GM18508 (cell line): ENCODE results near the gene SLAMF9.
A peak's percentile ranks its signal among the peaks of the same experiment; 100 is the strongest.

ENCODE experiments used
- ATAC-seq: cut with Tn5 transposase; IDR thresholded peaks from one replicate; pipeline ENCODE4 v1.9.1; 2021; ENCODE audit warnings: moderate number of reproducible peaks; ENCODE audit not compliant: insufficient read depth, unreplicated experiment

The SLAMF9 gene

DNA sequence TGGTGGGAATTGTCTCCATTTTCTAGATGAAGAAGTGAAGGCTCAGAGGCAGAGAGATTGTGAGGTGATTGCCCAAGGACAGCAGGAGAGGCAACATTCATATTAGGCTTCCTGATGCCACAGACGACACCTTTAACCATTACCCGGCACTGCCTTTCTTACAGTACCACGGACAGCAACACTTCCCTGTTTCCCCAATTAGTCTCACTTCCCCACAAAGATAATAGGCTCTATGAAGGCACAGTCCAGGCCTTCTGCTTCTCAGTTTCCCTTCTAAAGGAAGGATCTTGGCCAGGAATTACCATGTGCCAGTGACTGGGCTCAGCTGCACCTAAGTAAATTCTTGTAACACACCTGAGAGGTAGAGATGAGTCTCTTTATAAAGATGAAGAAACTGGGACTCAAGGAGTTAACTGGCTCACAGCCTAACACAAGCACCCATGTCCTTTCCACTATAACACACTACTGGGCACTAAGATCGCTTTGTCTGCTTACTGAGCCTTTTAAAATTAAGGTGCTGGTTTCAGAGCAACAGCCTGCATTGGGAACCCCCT is 18.2 kb downstream of the SLAMF9 start:
- ATAC-seq = no peak

DNA sequence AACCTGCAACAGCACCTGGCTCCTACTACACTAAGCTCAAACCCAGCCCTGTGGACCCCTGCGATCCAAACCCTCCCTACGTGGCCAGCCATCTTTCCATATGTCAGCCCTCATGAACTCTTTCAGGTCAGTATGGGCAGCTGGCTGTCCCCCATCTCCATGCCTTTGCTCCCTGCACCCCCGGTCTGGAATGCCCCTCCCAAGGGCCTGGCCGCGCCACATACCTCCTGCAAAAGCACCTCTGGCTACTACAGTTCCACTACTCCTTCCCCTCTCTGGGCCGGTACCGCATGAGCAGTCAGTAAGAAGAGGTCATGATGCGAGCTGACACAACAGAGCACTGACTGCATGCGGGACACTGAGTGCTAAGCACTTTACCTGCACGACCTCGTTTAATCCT is 18.7 kb downstream of the SLAMF9 start:
- ATAC-seq = no peak

DNA sequence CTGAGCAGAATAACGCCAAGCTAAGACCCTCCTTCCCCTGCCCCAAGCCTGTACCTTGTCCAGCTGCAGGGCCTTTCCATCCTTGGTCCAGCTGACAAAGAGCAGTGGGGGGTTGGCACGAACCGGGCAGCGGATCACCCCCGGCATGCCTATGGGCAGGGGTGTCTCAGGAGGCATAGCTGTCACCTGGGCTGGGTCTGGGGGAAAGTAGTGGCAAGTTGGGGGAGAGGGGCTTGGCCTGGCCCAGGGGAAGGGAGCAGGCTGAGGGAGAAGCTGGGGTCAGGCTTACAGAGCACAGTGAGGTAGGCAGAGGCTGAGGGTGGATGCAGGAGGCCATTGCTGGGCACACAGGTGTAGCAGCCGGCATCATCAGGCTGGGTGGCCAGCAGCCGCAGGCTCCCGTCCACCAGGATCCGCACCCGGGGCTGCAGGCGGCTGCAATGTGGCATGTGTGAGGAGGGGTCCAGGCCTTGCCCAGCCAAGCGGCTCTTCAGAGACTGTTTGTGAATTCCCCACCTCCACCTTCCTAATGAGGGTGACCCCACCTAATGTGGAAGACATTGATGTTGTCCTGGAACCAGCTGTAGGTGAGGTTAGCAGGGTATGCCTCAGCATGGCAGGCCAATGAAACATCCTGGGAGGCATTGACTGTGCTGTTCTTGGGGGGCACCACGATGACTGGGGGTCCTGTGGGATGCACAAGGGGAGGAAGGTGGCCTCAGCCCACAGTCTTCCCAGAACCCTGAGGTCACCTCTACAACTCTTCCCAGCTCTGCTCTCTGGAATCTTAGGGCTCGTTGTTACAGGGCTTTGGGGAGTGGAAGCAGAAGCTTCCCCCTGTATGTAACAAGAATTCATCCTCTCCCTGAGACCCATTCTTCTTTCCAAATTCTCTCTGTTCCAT is 19.6 kb downstream of the SLAMF9 start:
- no peak for ATAC-seq

DNA sequence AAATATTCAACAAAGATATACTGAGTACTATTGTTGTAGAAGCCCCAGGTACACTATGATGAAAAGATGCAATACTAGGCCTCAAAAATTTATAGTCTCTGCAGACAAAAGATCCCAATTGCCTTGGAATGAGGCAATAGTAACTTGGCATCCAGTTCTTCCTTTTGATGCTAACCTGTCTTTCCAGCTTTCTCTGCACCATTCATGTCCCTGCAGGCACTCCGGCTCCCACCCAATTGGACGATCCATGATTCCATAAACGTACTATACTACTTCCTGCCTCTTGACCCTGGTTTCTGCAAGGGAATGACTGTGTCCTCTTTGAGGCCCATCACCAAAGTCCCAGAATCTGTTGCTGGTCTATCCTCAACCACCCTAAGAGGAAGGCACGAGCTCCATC is 20.7 kb downstream of the SLAMF9 start:
- no peak for ATAC-seq

DNA sequence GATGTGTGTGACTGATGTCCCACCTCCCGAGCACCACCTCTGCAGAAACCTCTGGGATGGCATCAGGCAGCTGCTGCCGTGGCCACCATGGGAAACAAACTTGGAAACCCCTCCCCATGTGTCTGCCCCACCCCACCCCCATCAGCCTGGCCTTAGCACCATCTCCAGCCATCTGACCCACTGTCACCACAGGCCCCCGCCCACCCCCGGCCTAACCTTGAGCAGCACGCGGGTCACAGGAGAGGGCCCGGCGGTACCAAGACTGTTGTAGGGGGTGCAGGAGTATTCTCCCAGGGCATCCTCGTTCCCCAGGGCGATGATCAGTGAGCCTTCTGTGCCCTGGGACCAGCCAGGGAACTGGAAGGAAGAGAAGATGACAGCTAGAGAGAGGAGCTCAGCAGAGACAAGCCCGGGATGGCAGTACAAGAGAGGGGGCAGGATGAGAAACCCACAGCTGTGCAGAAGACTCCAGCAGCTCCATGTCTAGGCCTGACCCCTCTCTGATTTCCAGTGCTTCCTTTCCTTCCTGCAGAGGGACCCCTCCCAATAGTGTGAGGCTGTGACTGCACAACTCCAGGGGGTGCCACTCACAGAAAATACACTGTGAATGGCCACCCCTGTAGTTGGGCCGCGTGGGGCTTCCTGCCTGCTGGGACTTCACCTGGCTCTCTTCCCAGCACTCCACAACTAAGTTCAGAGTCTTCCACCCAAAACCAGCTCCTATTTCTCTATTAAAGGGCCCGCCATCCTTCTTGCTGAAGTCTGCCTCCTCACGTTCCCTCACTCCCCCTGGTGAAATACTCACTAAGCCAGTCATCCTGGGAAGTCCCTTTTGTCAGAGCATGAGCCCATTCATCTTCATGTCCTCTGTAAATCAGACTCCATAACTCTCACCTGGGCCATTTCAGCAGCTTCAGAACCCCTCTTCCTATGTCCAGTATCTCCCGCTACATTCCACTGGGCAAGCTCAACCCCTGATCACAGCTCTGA is 21.4 kb downstream of the SLAMF9 start:
- ATAC-seq = no peak

DNA sequence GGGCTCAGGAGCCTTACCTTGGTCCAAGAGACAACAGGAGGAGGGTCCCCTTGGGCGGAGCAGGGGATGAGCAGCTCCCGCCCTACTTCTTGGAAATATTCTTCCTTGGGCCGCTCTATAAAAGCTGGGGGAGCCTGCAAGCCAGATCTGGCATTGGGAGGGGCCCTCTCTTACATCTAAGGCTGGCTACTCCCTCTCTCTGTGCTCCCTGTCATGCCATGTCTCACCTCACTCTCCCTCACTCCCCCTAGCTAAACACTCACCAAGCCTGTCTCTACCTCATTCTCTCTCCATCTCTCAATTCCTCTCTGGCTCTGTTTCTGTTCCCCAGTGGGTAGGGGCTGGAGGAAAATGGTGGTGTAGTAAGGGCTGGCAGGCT is 22.3 kb downstream of the SLAMF9 start:
- no peak for ATAC-seq

DNA sequence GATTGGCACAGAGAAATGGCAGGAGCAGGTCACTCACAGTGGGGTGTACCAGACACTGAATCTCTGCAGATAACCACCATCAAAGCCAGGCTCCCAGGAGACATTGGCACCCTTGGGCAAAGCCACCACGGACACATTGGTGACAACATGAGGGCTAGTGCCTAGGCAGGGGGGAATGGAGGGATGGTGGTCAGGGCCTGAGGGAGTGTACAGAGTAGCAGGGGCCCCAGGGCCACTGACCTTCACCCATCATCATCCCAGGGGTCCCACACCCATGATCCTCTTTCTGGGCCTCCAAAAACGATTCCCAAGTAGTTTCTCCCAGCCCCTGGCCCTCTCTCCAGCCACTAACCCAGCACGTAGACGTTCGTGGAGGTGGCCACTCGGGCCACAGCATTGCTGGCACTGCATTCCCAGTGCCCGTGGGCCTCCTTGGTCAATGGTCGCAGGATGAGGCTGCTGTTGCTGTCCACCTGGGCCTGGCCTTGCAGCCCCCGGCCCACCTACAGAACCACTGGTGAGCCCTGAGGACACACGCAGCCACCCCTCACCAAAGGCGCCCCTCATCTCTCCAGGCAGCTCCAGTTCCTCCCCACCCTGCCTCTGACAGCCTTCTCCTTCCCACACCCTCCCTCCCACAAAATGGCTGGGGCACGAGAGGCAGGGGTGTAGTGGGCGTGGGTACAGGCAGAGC is 22.8 kb downstream of the SLAMF9 start:
- no peak for ATAC-seq

DNA sequence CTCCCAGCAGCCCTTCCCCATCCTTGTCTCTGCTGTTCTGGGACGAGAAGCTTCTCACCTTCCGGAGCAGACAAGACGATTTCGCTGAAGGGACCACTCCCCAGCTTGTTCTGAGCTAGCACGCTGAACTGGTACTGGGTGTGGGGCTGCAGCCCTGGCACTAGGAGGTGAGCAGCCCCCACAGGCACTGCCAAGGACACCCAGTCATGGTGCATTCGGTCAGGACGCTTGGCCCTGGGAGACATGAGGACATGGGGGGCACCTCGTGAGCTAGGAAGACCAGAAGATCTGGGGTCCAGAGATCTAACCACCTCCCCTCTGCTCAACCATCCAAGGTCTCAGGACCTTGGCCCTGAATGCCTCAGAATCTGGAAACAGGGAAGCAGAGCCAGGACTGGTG is 23.4 kb downstream of the SLAMF9 start:
- ATAC-seq = no peak

DNA sequence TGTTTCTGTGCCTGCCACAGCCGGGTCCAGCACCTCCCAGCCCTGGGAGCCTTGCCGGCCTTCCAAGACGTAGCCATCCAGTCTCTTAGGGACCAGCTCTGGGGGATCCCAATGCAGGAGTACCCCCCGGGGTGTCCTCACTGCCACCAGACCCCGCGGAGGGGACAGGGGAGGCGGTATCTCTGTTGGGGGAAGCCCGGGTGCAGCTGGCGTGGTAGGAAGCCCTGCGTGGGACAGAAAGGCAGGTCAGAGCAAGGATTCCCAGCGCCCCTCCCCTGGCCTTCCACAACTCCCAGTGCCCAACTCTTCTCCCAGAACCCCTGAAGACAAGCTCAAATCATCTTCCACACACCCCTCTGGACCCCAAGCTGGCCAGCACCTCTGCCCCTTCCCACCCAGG is 23.8 kb downstream of the SLAMF9 start:
- ATAC-seq = no peak

DNA sequence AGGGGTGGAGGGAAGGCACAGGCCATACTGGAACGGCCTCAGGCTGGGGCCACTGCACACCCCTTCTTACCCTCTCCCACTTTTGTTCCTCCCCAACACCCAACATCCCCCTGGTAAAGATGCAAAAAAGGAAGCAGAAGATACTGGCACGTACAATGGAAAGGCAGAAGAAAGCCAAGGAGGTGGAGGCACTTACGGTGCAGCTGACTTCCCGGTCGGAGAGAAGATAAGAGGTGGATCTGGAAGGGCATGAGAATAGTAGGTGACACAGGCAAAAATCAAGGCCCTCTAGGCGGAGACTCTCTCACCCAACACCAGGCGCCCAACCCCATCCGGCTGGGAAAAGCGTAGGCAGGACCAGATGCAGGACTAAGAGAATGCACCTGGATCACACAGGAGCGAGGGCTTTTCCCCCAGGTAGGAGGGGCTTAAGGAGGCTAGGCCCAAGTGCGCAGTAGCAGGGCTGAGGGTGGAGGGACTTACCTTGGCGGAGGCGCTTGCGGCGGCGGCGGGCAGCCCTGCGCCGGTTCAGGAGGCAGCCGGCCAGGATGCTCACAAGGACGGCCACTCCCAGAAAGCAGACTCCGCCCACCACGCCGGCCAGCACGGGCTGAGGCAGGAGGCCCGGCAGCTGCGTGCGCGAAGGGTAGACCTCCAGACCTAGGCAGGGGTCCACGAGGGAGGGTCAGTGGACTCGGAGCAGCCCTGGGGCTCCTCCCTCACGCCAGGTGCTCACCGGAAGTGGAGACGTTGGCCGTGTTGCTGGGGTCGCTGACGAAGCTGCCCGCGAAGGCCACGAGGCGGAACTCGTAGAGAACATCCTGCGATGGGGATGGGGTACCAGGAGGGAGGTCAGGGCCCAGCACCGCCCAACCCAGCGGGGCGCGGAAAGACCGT is 24.6 kb downstream of the SLAMF9 start:
- no peak for ATAC-seq

DNA sequence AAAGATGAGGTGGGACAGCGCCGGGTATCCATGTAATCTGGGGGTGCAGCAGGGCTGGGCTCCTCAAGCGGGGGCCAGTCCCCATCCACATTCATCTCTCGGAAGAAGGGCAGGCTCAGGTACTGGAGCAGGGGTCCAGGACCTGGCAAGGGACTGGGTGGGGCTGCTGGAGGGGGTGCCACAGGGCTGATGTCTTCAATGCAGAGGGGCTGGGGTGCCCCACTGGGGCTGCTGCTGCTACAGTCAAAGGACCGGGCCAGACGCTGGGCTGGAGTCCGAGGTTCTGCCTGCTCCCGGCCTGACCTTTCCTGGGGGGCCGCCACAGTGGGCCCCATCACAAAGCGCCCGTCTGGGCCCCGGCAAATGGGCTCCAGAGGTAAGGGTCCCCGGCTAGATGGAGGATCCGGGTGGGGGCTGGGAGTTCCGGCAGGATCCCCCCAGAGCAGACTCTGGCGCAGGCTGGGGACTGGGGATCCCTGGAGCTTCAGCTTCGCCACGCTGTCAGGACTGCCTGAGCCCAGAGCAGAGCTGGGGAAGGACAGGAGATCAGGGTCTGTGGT is 25.5 kb downstream of the SLAMF9 start:
- no peak for ATAC-seq

DNA sequence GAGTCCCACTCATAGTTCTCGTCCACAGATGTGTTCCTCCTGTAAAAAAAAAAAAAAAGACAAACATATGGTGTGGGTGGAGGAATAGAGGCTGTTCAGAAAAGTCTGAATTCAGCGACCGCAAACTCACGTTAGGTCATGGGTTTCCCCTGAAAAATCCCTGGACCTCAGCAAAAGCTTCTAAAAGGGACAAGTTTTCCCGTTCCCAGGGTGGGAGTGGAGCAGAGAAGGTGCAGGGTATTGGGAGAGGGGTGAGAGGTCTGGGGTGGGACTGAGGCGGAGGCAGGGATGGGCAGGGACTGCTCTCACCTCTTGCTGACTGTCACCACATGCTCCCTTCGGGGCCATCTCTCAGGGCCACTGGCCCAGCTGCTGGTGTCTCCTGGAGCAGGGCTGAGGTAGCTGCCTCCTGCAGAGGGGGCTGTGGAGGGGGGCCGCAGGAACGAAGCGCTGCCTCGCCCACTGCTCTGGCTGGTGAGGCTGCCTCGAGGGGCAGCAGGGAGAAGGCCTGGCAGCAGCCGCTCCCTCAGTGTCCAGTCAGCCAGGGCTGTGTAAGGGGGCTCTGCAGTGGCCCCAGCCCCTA is 26.1 kb downstream of the SLAMF9 start:
- no peak for ATAC-seq

DNA sequence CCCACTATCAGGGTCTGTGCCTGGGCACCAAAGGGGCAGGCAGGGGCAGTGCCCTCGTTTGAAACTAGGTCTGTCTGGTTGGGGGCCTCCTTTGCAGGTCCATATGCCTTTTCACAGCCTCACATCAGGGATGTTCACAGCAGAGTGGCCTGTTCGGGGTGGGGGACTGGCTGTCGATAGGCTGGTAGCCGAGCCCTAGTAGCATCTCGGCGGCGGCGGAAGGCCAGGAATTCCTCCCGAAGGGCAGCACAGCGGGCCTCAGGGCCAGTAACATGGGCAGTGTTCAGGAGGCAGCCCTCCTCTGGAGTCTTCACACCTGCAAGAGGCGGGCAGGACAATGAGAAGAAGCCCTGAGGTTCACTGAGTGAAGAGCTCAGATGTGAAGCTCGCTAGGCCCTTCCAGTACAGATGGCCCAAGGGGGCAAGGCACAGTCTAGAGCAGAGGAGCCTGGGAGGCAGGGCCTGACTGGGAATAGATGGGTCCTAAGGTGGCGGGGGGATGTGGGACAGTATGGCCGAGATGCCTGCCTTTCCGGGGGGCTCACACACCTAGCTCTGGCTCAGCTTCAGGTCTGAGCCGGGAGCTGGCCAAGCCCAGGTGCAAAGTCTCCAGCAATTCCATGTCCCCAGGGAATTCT is 26.7 kb downstream of the SLAMF9 start:
- ATAC-seq = no peak

DNA sequence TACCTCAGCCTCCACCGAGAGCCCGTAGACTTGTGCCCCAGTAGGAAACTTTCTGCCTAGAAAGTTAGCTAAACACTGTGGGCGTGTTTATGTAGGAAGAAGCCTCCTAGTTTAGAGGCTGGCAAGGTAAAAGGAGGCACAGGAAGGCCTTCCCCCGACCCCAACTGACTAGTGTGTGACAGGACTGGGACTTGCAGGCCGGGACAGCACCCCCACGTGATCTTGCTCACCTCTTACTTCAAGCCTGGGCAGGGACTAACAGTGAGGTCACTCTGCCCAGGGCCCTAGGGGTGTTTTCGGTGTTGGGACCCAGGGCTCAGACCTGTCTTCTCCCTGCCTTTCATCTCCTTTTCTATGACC is 28.3 kb downstream of the SLAMF9 start:
- ATAC-seq = peak; percentile 2

DNA sequence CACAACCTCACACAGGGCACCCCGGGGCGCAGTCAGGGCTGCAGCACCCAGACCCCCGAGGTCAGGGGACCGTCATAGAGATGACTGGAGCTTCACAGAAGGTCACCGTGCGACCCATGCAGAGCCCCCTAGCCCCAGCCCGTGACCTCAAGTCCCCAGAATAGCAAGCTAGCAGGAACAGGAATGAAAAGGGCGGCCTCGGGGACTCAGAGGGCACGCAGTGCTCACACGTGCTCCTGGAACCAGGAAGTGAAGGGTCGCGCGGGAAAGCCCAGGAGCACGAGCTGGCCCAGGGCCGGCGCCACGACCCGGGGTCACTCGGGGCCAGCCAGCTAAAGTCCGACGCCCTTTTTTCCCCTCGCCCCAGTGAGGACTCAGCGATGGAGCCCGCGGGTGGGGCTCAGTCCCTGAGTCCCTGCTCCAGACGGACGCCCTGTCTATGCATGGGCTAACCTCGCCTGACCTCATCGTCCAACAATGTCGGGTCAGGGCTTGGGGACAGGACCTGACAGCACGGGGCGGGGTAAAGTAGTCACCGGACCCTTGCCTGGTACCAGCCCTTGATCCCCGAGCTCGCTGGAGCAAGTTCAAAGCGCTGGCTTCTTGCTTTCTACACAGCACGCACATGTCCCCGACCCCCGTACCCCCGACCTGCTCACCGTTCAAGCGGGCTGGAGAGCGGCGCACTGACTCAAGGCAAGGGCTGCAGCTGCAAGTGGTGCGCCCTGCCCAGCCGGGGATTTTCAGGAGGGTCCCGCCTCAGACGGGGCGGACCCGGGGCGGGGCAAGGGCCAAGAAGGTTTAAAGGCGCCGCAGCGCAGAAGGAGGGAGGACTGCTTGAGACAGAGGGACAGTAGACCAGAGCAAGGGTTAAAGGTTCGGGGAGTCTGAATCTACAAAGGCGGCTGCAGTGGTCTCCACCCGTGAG is 29.0 kb downstream of the SLAMF9 start, which contains the start of gene TAGLN2:
TSS of gene TAGLN2 (minus strand) at position 717 of the 928 bp plus-strand sequence. CDS start 4,998 bp downstream, outside the sequence.
- ATAC-seq = peak; percentile 38

DNA sequence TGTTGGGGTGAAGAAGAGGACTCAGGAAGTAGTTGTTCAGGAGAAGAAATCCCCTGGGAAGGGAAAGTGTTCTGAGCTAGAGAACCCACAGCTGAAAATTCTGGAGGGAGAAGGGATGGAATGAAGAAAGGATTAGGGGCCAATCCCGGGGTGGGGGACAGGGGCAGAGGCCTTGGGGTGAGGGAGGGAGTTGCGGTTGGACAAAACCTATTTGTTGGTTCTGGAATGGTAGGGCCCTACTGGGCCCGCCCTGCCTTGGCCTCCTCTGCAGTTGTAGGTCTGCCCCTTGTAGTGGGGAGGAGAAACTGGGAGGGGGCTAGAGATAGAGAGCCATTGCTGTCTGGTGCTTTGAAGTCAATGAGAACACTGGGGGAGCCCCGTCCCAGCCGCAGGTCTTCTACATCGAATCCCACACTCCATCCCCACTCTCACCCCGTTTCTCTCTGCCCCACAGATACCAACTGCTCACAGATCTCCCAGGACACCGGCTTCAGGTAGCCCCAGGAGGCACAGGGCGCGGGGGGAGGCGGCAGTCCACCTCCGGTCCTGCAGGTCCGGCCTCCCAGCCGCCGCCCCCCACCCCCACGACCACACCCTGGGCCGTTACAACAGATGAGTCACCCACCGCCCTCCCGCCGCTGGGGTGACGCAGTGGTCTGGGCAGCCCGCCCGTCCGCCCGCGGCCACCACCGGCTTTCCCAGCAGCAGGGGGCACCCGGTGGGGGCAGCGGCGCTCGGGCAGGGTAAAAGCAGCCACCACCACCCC is 29.8 kb downstream of the SLAMF9 start:
- no peak for ATAC-seq
